ENCODE data around the gene RABGAP1L.

DNA sequence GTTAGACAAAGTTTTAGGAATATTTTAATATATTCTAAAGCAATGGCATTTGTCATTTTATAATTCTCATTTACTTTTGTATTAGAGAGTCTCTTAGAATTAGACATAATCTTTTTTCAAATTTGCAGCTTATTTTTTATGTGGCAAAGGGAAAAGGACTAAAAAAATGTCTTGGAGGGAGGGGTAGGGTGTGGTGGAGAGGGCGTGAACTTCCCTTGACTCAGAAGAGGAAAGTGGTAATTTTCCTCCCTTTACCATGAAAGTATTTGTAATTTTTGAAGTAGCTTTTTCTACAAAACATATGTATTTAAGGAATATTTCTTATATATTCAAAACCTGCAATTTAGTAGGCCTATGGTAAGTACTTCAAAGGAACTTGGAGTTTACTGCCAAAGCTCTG is 6.9 kb upstream of the RABGAP1L start:
- TF ChIP-seq, protein P1, sequence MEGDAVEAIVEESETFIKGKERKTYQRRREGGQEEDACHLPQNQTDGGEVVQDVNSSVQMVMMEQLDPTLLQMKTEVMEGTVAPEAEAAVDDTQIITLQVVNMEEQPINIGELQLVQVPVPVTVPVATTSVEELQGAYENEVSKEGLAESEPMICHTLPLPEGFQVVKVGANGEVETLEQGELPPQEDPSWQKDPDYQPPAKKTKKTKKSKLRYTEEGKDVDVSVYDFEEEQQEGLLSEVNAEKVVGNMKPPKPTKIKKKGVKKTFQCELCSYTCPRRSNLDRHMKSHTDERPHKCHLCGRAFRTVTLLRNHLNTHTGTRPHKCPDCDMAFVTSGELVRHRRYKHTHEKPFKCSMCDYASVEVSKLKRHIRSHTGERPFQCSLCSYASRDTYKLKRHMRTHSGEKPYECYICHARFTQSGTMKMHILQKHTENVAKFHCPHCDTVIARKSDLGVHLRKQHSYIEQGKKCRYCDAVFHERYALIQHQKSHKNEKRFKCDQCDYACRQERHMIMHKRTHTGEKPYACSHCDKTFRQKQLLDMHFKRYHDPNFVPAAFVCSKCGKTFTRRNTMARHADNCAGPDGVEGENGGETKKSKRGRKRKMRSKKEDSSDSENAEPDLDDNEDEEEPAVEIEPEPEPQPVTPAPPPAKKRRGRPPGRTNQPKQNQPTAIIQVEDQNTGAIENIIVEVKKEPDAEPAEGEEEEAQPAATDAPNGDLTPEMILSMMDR (IDR thresholded peaks at IDR 0.05), result no peak
- no peak for TF ChIP-seq POLR2A (IDR thresholded peaks at IDR 0.05)

Data from body of pancreas (tissue), 4 donors.